ENCODE data around the gene MACROD2. TPM values are rescaled to one million over a fixed set of nuclear protein-coding genes. Genes with fewer than 3 reads are reported as not detected.

Gene MACROD2
- total RNA-seq, 1 donor from 2014 or later: 6.7 TPM

- no peak for TF ChIP-seq CTCF (conservative IDR thresholded peaks at IDR 0.05)
- no peak overlapping the region for H3K27ac Mint-ChIP-seq
- H3K36me3 Mint-ChIP-seq: no peaks in the 10 kb centered on the region
- no peaks in the 10 kb centered on the region for H3K27me3 Mint-ChIP-seq
- no peaks in the 10 kb centered on the region for H3K4me1 Mint-ChIP-seq (ENCODE audit: unreplicated experiment)
- no peak overlapping the region for H3K4me3 Mint-ChIP-seq
- H3K9me3 Mint-ChIP-seq: peaks cover 6% of the 10 kb centered on the region
- no peak for DNase-seq (ENCODE audit: extremely low spot score, unreplicated experiment)
These were observed 1842.2 kb downstream of the MACROD2 start for GRCh38 chr20:15837563-15837962.

GRCh38 chr20:15838466-15838865 is 1843.2 kb downstream of the MACROD2 start:
- H3K9me3 Mint-ChIP-seq: peaks cover 6% of the 10 kb centered on the region
- no peak overlapping the region for H3K4me3 Mint-ChIP-seq
- H3K27ac Mint-ChIP-seq: no peak overlapping the region

GRCh38 chr20:15840636-15841301 is 1845.5 kb downstream of the MACROD2 start:
- Mint-ChIP-seq H3K4me3 (no peak overlapping the region), H3K27ac (no peak overlapping the region), H3K4me1 (ENCODE audit: unreplicated experiment) (no peaks in the 10 kb centered on the region), H3K9me3 (peaks cover 6% of the 10 kb centered on the region), H3K36me3 (no peaks in the 10 kb centered on the region), H3K27me3 (no peaks in the 10 kb centered on the region)
- no peak for TF ChIP-seq CTCF (conservative IDR thresholded peaks at IDR 0.05)
- no peak for DNase-seq (ENCODE audit: extremely low spot score, unreplicated experiment)

More at GRCh38 chr20:15838466-15838865, 1843.2 kb downstream of the MACROD2 start:
- DNase-seq (ENCODE audit: extremely low spot score, unreplicated experiment): no peak
- Mint-ChIP-seq H3K4me1 (ENCODE audit: unreplicated experiment) (no peaks in the 10 kb centered on the region), H3K36me3 (no peaks in the 10 kb centered on the region), H3K27me3 (no peaks in the 10 kb centered on the region)
- no peak for TF ChIP-seq CTCF (conservative IDR thresholded peaks at IDR 0.05)

- no peaks in the 10 kb centered on the region for H3K27me3 Mint-ChIP-seq
- H3K4me1 Mint-ChIP-seq (ENCODE audit: unreplicated experiment): no peaks in the 10 kb centered on the region
- DNase-seq (ENCODE audit: extremely low spot score, unreplicated experiment): no peak
- peaks cover 6% of the 10 kb centered on the region for H3K9me3 Mint-ChIP-seq
- H3K4me3 Mint-ChIP-seq: no peak overlapping the region
- no peak overlapping the region for H3K27ac Mint-ChIP-seq
- TF ChIP-seq CTCF (conservative IDR thresholded peaks at IDR 0.05): no peak
- H3K36me3 Mint-ChIP-seq: no peaks in the 10 kb centered on the region
These were observed 1847.6 kb downstream of the MACROD2 start for GRCh38 chr20:15842872-15843271.

GRCh38 chr20:15843777-15844176 is 1848.5 kb downstream of the MACROD2 start:
- Mint-ChIP-seq H3K27ac (no peak overlapping the region), H3K27me3 (no peaks in the 10 kb centered on the region), H3K9me3 (peaks cover 6% of the 10 kb centered on the region), H3K4me1 (ENCODE audit: unreplicated experiment) (no peaks in the 10 kb centered on the region), H3K4me3 (no peak overlapping the region), H3K36me3 (no peaks in the 10 kb centered on the region)
- no peak for DNase-seq (ENCODE audit: extremely low spot score, unreplicated experiment)
- no peak for TF ChIP-seq CTCF (conservative IDR thresholded peaks at IDR 0.05)
